HepG2 (cell line): Measurements from ENCODE around the gene RESP18. TPM values are rescaled to one million over a fixed set of nuclear protein-coding genes. Genes with fewer than 3 reads are reported as not detected.
A peak's percentile ranks its signal among the peaks of the same experiment; 100 is the strongest.

Source experiments
- ATF1 ChIP-seq: IDR thresholded peaks from 2 replicates; pipeline ENCODE4 v1.6.1; 2016; ENCODE audit warnings: mild to moderate bottlenecking, control low read depth
- BRD4 ChIP-seq: sonication (generic); formaldehyde crosslinking; IDR thresholded peaks from 2 replicates; pipeline ENCODE4 v1.4.0; 2020; ENCODE audit warnings: missing genetic modification reagents
- CBX2 ChIP-seq, 2 experiments: fragments of 200-600 bp in 1 of 2; sonication (generic); formaldehyde crosslinking in 1 of 2; IDR thresholded peaks; 2 replicates each; pipeline versions ENCODE4 v1.7.0 to v1.8.1; 2018 to 2022; ENCODE audit warnings: low read depth in 2 of 2, low read length in 1 of 2, mild to moderate bottlenecking in 1 of 2, missing genetic modification reagents in 1 of 2
- HNRNPK ChIP-seq: fragments of 200-400 bp; formaldehyde crosslinking; IDR thresholded peaks from 2 replicates; pipeline ENCODE4 v1.6.1; 2018; ENCODE audit warnings: low read length, low read depth, moderate library complexity, mild to moderate bottlenecking; ENCODE audit not compliant: poor library complexity, severe bottlenecking
- HNRNPUL1 ChIP-seq: fragments of 200-400 bp; formaldehyde crosslinking; IDR thresholded peaks from 2 replicates; pipeline ENCODE4 v1.6.1; 2017; ENCODE audit warnings: low read depth, mild to moderate bottlenecking, low read length, moderate library complexity
- POGK ChIP-seq: sonication (generic); formaldehyde crosslinking; conservative IDR thresholded peaks from 2 replicates; pipeline ENCODE4 v1.8.0; 2022; ENCODE audit warnings: mild to moderate bottlenecking, moderate library complexity, missing genetic modification reagents
- SALL1 ChIP-seq: sonication (generic); formaldehyde crosslinking; IDR thresholded peaks from 2 replicates; pipeline ENCODE4 v1.8.0; 2022; ENCODE audit warnings: mild to moderate bottlenecking, missing genetic modification reagents
- SAP130 ChIP-seq: IDR thresholded peaks from 2 replicates; pipeline ENCODE4 v1.6.1; 2016; ENCODE audit warnings: low read depth
- TFDP1 ChIP-seq: IDR thresholded peaks from 2 replicates; pipeline ENCODE4 v1.6.1; 2016; ENCODE audit warnings: missing compliant biosample characterization, missing genetic modification reagents, borderline replicate concordance
- ZBTB7B ChIP-seq: sonication (generic); formaldehyde crosslinking; IDR thresholded peaks from 2 replicates; pipeline ENCODE4 v1.4.0; 2020; ENCODE audit warnings: missing genetic modification reagents
- ZFP90 ChIP-seq: sonication (generic); formaldehyde crosslinking; IDR thresholded peaks from 2 replicates; pipeline ENCODE4 v1.8.0; 2022; ENCODE audit warnings: missing genetic modification reagents, mild to moderate bottlenecking, inconsistent platforms, borderline replicate concordance
- ZNF142 ChIP-seq: sonication (generic); formaldehyde crosslinking; IDR thresholded peaks from 2 replicates; pipeline ENCODE4 v1.4.0; 2020; ENCODE audit warnings: missing genetic modification reagents
- ZNF18 ChIP-seq: sonication (generic); formaldehyde crosslinking; IDR thresholded peaks from 2 replicates; pipeline ENCODE4 v1.8.0; 2022; ENCODE audit warnings: mild to moderate bottlenecking, missing genetic modification reagents; ENCODE audit not compliant: insufficient replicate concordance
- ZNF574 ChIP-seq: sonication (generic); formaldehyde crosslinking; IDR thresholded peaks from 2 replicates; pipeline ENCODE4 v1.4.0; 2020; ENCODE audit warnings: missing genetic modification reagents
- polyA plus RNA-seq, 8 experiments: library from polyadenylated mRNA; depleted of rRNA in 3 of 8; stranded (reverse) in 7 of 8; unstranded in 1 of 8; fragments of >200 nt; fragmentation: Illumina TruSeq in 4 of 8; extraction: Trizol in 4 of 8; gene quantifications; 2 replicates each; pipeline versions ENCODE4 v1.2.1 to v1.2.3, GENCODE V29; 2011 to 2016; ENCODE audit warnings: low read depth in 4 of 8, missing spikeins in 1 of 8, mixed read lengths in 1 of 8; ENCODE audit not compliant: insufficient read depth in 1 of 8
- total RNA-seq, 5 experiments: library from RNA; depleted of rRNA; stranded (reverse); fragments of >200 nt; fragmentation: Illumina TruSeq; extraction: Trizol; gene quantifications; 2 replicates each; pipeline ENCODE4 v1.2.3, GENCODE V29; 2016; ENCODE audit warnings: low read depth in 1 of 5

The RESP18 gene
- total and polyA plus RNA-seq, 2 of the 13 experiments (the other 11 are each of a cell fraction or from before 2014, with no cell fraction given), result not detected

- peak; percentile 83 for TF ChIP-seq ZNF142
- peak; percentile 73 for TF ChIP-seq ATF1 (CRISPR knock-in tag)
- TF ChIP-seq TFDP1, result peak; percentile 87
- TF ChIP-seq CBX2 (IDR thresholded peaks at IDR 0.05; ENCODE audit: low read depth, low read length), result no peak
- no peak for TF ChIP-seq CBX2 (CRISPR knock-in tag; IDR thresholded peaks at IDR 0.05; ENCODE audit: low read depth)
- peak; percentile 78; the same call in 1 of the 2 replicates for TF ChIP-seq ZFP90
- peak; percentile 91; the same call in 1 of the 2 replicates for TF ChIP-seq ZNF574 (CRISPR knock-in tag)
- no peak; the same call in 1 of the 2 replicates for TF ChIP-seq HNRNPUL1
- peak; percentile 81; the same call in 1 of the 2 replicates for TF ChIP-seq POGK (CRISPR knock-in tag)
- peak; percentile 98 for TF ChIP-seq SAP130 (CRISPR knock-in tag)
- TF ChIP-seq SALL1 (CRISPR knock-in tag), result peak; percentile 92
- peak; percentile 98 for TF ChIP-seq HNRNPK
- TF ChIP-seq ZBTB7B (CRISPR knock-in tag), result peak; percentile 59; the same call in 1 of the 2 replicates
- peak; percentile 59 for TF ChIP-seq ZNF18 (CRISPR knock-in tag)
- no peak for TF ChIP-seq BRD4 (CRISPR knock-in tag)
These were observed 53.2 kb downstream of the RESP18 start, which contains the start of gene DNAJB2 (continued) for GRCh38 chr2:219279151-219279915.
